PC-9 (cell line): ENCODE measurements around the gene DRC3. TPM values are rescaled to one million over a fixed set of nuclear protein-coding genes. Genes with fewer than 3 reads are reported as not detected.

Experiments used
- BruUV-seq: library from RNA; stranded (reverse); fragments of 400-500 nt; replicated peaks from 2 replicates; lab custom pipeline; 2021; lab: Mats Ljungman, UMichigan
- CTCF ChIA-PET: fragments of 300-600 bp; sonication (Branson Sonifier 250); formaldehyde crosslinking; loops from one replicate; lab custom pipeline; 2022; ENCODE audit warnings: antibody characterized with exemption; lab: Charles Lee
- POLR2A ChIA-PET: fragments of 300-600 bp; sonication (Branson Sonifier 250); formaldehyde crosslinking; loops from one replicate; lab custom pipeline; 2022; ENCODE audit warnings: antibody characterized with exemption; ENCODE audit not compliant: unreplicated experiment; lab: Charles Lee
- DNase-seq, 2 experiments: peaks; one replicate each; pipeline versions ENCODE4 v3.0.0 to v3.0.0-alpha.2; 2015 to 2022; ENCODE audit warnings: mixed read lengths in 1 of 2
- H2AFZ ChIP-seq: fragments of 200-600 bp; sonication (generic); 2 replicates; pipeline ENCODE4 v1.8.1; 2017; ENCODE audit warnings: antibody characterized with exemption
- H3F3A ChIP-seq: fragments of 200-600 bp; sonication (generic); 2 replicates; pipeline ENCODE4 v1.8.1; 2017; ENCODE audit warnings: antibody characterized with exemption, mild to moderate bottlenecking, low read depth; ENCODE audit not compliant: insufficient read depth
- H3K27ac ChIP-seq: fragments of 200-600 bp; sonication (generic); 2 replicates; pipeline ENCODE4 v1.6.1; 2016; ENCODE audit warnings: mixed run types
- H3K27me3 ChIP-seq: fragments of 200-600 bp; sonication (generic); 2 replicates; pipeline ENCODE4 v1.6.1; 2016; ENCODE audit warnings: low read depth, mixed run types; ENCODE audit not compliant: insufficient read depth
- H3K36me3 ChIP-seq: fragments of 200-600 bp; sonication (generic); 2 replicates; pipeline ENCODE4 v1.6.1; 2016; ENCODE audit warnings: low read depth, mixed run types
- H3K4me1 ChIP-seq: fragments of 200-600 bp; sonication (generic); replicated peaks from 2 replicates; pipeline ENCODE4 v1.6.1; 2016; ENCODE audit warnings: mixed run types; ENCODE audit not compliant: insufficient read depth
- H3K4me2 ChIP-seq: fragments of 200-600 bp; sonication (generic); 2 replicates; pipeline ENCODE4 v1.6.1; 2017; ENCODE audit warnings: mixed run types
- H3K4me3 ChIP-seq: fragments of 200-600 bp; sonication (generic); 2 replicates; pipeline ENCODE4 v1.6.1; 2016; ENCODE audit warnings: mixed run types
- H3K79me2 ChIP-seq: fragments of 200-600 bp; sonication (generic); 2 replicates; pipeline ENCODE4 v1.6.1; 2017; ENCODE audit warnings: low read depth, mixed run types
- H3K9me2 ChIP-seq: fragments of 200-600 bp; sonication (generic); 2 replicates; pipeline ENCODE4 v1.8.1; 2017; ENCODE audit warnings: mild to moderate bottlenecking; ENCODE audit not compliant: insufficient read depth
- H3K9me3 ChIP-seq: fragments of 200-600 bp; sonication (generic); 2 replicates; pipeline ENCODE4 v1.8.1; 2016; ENCODE audit warnings: low read depth; ENCODE audit not compliant: insufficient read depth
- H4K20me1 ChIP-seq: fragments of 200-600 bp; sonication (generic); 2 replicates; pipeline ENCODE4 v1.8.1; 2017; ENCODE audit not compliant: insufficient read depth
- EZH2 ChIP-seq: fragments of 200-600 bp; sonication (generic); IDR thresholded peaks from 2 replicates; pipeline ENCODE4 v1.8.0; 2017; ENCODE audit warnings: antibody characterized with exemption, low read depth
- intact Hi-C: fragments of 100-400 bp; cut with micrococcal nuclease; formaldehyde crosslinking; loops from one replicate; pipeline ENCODE4 v1.10.0; 2022; ENCODE audit not compliant: unreplicated experiment
- total RNA-seq: library from RNA; stranded (reverse); gene quantifications from 2 replicates; pipeline ENCODE4 v1.2.3, GENCODE V29; 2021
- TF ChIP-seq, protein P1 (sequence below): fragments of 200-600 bp; sonication (generic); conservative IDR thresholded peaks from 2 replicates; pipeline ENCODE4 v1.6.1; 2017; ENCODE audit warnings: mixed run types, antibody characterized with exemption, mild to moderate bottlenecking, moderate library complexity

DRC3 gene
- total RNA-seq, 1 experiment from 2014 or later = 15.2 TPM

DNA sequence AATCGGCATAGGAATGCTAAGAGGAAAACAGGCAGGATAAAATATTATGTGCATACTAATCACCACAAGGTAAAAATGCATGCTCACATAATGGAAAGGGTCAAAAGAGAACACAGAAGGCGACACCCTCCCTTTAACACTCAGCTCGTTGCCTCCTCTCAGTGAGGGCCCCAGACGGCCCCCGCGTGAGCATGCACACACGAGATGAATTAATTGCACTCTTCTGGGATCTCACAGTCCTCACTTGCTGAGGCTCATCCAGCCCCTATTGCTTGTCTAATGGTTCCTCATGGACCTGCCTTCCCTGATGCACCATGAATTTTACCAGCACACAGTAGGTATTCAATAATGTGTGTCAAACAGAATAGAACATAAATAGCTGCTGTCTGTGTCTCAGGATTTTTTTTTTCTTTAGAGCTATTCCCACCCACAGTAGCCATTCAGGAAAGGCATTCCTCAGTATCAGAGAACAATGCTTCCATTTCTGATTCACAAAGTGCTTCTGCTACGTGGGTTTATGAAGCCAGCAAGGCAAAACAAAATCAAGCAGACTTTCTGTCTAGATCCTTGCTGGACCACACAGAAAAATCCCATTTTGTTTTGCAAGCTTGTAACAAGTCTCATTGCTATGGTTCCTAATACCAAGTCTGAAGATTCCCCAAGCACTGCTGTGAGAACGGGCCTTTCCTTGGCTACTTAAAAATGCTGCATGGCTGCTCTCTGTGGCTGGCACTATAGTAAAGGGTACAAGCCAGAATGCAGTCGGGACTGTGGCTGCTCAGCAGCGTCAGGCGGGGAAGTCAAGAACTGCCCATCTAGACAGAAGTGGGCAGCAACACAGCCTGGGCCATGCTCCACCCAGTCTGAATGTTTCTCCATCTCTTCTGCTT lies 44.0 kb upstream of the DRC3 start:
- POLR2A ChIA-PET = interaction anchor here (0.6 kb wide), 1 partner anchor 44 kb away, joined by 4 read pairs; the partner anchor contains the start of genes DRC3 and TOM1L2
- H3F3A ChIP-seq = peaks cover 3% of the 10 kb centered on the region
- no peak overlapping the region for H2AFZ ChIP-seq
- DNase-seq = no peak
- H3K4me1 ChIP-seq = peaks cover 2% of the 10 kb centered on the region; the same call in 1 of the 2 replicates
- H3K9me2 ChIP-seq = no peaks in the 10 kb centered on the region
- H3K27me3 ChIP-seq = no peaks in the 10 kb centered on the region
- intact Hi-C loops = no loop called here
- no peak overlapping the region for H3K4me3 ChIP-seq
- H4K20me1 ChIP-seq = no peaks in the 10 kb centered on the region; the same call in 1 of the 2 replicates
- BruUV-seq = no TSS peak
- H3K79me2 ChIP-seq = peaks cover 16% of the 10 kb centered on the region
- H3K9me3 ChIP-seq = no peaks in the 10 kb centered on the region
- H3K4me2 ChIP-seq = no peak overlapping the region
- CTCF ChIA-PET = interaction anchor here (0.7 to 0.8 kb wide), 2 partner anchors 13 to 20 kb away, joined by 4 read pairs; no protein-coding TSS in a partner anchor
- TF ChIP-seq, protein P1, sequence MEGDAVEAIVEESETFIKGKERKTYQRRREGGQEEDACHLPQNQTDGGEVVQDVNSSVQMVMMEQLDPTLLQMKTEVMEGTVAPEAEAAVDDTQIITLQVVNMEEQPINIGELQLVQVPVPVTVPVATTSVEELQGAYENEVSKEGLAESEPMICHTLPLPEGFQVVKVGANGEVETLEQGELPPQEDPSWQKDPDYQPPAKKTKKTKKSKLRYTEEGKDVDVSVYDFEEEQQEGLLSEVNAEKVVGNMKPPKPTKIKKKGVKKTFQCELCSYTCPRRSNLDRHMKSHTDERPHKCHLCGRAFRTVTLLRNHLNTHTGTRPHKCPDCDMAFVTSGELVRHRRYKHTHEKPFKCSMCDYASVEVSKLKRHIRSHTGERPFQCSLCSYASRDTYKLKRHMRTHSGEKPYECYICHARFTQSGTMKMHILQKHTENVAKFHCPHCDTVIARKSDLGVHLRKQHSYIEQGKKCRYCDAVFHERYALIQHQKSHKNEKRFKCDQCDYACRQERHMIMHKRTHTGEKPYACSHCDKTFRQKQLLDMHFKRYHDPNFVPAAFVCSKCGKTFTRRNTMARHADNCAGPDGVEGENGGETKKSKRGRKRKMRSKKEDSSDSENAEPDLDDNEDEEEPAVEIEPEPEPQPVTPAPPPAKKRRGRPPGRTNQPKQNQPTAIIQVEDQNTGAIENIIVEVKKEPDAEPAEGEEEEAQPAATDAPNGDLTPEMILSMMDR = no peak
- no peak for TF ChIP-seq EZH2
- H3K27ac ChIP-seq = no peak overlapping the region
- no peaks in the 10 kb centered on the region for H3K36me3 ChIP-seq

DNA sequence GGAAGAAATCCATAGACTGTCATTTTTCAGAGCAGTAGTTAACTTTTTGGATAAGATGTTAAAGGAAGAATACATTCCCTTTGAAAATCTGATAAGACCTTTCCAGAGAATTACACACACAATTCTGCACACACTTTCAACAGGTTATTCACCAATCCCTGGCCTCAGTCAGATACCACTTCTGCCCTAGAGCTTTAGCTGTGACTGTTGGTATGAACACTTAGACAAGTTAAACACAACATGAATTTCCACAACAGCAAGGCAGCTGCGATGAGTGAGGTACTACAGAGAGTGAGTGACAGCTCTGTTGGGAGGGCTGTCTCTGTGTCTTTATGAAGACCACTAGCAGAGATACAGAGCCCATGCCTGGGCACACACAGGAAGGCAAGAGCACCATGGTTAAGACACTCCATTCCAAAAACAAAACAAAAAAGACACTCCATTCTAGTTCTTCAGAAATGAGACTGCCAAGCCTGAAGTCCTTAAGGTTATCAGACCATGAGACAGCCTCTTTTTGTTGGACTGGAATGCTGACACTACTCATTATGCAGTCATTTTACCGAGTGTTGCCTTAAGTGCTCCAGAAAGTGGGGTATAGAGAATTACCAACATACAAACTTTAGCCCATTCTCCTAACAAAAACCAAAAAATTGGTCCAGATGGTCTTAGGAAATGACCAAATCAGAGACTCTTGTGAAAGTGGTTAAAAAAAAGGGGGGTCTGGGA lies 42.8 kb upstream of the DRC3 start:
- no peaks in the 10 kb centered on the region for H3K9me3 ChIP-seq
- no peaks in the 10 kb centered on the region for H3K27me3 ChIP-seq
- ChIA-PET POLR2A (no interaction called here), CTCF (interaction anchor here (0.6 kb wide), 2 partner anchors 10 to 44 kb away, joined by 3 to 6 read pairs; no protein-coding TSS in a partner anchor)
- H3F3A ChIP-seq = peaks cover 3% of the 10 kb centered on the region; the same call in 1 of the 2 replicates
- no peaks in the 10 kb centered on the region for H3K9me2 ChIP-seq
- no peak overlapping the region for H3K27ac ChIP-seq
- H3K79me2 ChIP-seq = peaks cover 17% of the 10 kb centered on the region
- TF ChIP-seq, protein P1 = no peak
- no peak for TF ChIP-seq EZH2
- no peak overlapping the region for H3K4me3 ChIP-seq
- intact Hi-C loops = no loop called here
- H3K4me1 ChIP-seq = peaks cover 7% of the 10 kb centered on the region
- no peak overlapping the region for H2AFZ ChIP-seq
- H3K4me2 ChIP-seq = no peak overlapping the region
- no TSS peak for BruUV-seq
- DNase-seq = no peak
- no peaks in the 10 kb centered on the region for H3K36me3 ChIP-seq
- no peaks in the 10 kb centered on the region; the same call in 1 of the 2 replicates for H4K20me1 ChIP-seq

DNA sequence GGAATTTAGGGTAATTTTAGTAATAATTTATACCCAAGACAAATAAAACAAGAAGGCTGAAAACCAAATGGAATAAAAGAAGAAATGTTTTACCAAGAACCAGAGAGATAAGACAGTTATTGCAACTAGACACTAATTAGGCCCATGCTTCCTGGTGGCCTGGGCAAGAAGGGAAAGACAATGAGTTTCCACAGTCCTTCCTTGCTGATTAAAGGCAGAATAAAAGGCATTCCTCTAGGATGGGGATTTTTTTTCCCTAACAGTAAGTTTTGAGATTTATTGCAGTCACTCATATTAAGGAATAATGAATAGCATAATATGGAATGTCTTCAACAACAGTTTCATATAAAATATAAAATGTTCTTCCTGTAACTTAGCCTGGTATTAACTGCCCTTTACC lies 42.0 kb upstream of the DRC3 start:
- no peak overlapping the region for H3K4me3 ChIP-seq
- no peak overlapping the region for H3K27ac ChIP-seq
- TF ChIP-seq, protein P1 = no peak
- TF ChIP-seq EZH2 = no peak
- no peaks in the 10 kb centered on the region for H3K9me2 ChIP-seq
- H3K4me1 ChIP-seq = peaks cover 15% of the 10 kb centered on the region
- CTCF ChIA-PET = no interaction called here
- no peaks in the 10 kb centered on the region; the same call in 1 of the 2 replicates for H4K20me1 ChIP-seq
- no peak for DNase-seq
- no peaks in the 10 kb centered on the region for H3K36me3 ChIP-seq
- intact Hi-C loops = no loop called here
- POLR2A ChIA-PET = no interaction called here
- no peak overlapping the region for H2AFZ ChIP-seq
- H3K79me2 ChIP-seq = peaks cover 23% of the 10 kb centered on the region
- BruUV-seq = no TSS peak
- H3K4me2 ChIP-seq = no peak overlapping the region
- H3F3A ChIP-seq = peaks cover 11% of the 10 kb centered on the region; the same call in 1 of the 2 replicates
- H3K9me3 ChIP-seq = no peaks in the 10 kb centered on the region
- no peaks in the 10 kb centered on the region for H3K27me3 ChIP-seq
